Prostate gland (tissue), 2 donors: ENCODE data around the gene ENOPH1.

Experiments
- CTCF ChIP-seq, 4 experiments: fragments of 200-600 bp in 2 of 4; fragments of 450-650 bp in 2 of 4; sonication (generic) in 2 of 4; IDR thresholded peaks; 1 replicate in 3 of 4; 2 replicates in 1 of 4; pipeline ENCODE4 v1.5.1; 2016 to 2019; ENCODE audit warnings: antibody characterized with exemption in 4 of 4, mild to moderate bottlenecking in 2 of 4, moderate library complexity in 2 of 4
- POLR2A ChIP-seq: fragments of 450-650 bp; IDR thresholded peaks from one replicate; pipeline ENCODE4 v1.6.1; 2016; ENCODE audit warnings: antibody characterized with exemption, mild to moderate bottlenecking
- POLR2AphosphoS5 ChIP-seq: sonication (generic); formaldehyde crosslinking; IDR thresholded peaks from one replicate; pipeline ENCODE4 v1.6.1; 2017; ENCODE audit warnings: antibody characterized with exemption

GRCh38 chr4:82419451-82419850 lies 10.9 kb upstream of the ENOPH1 start:
- TF ChIP-seq CTCF (IDR thresholded peaks at IDR 0.05) (no peak), POLR2A (no peak), POLR2AphosphoS5 (no peak)
